Measurements from ENCODE around the gene C6orf62.
"Not testable (repeated sequence)": the region's sequence is repeated elsewhere in the genome, so short reads cannot be mapped to it uniquely, and the experiment has no call there.

C6orf62 gene

DNA sequence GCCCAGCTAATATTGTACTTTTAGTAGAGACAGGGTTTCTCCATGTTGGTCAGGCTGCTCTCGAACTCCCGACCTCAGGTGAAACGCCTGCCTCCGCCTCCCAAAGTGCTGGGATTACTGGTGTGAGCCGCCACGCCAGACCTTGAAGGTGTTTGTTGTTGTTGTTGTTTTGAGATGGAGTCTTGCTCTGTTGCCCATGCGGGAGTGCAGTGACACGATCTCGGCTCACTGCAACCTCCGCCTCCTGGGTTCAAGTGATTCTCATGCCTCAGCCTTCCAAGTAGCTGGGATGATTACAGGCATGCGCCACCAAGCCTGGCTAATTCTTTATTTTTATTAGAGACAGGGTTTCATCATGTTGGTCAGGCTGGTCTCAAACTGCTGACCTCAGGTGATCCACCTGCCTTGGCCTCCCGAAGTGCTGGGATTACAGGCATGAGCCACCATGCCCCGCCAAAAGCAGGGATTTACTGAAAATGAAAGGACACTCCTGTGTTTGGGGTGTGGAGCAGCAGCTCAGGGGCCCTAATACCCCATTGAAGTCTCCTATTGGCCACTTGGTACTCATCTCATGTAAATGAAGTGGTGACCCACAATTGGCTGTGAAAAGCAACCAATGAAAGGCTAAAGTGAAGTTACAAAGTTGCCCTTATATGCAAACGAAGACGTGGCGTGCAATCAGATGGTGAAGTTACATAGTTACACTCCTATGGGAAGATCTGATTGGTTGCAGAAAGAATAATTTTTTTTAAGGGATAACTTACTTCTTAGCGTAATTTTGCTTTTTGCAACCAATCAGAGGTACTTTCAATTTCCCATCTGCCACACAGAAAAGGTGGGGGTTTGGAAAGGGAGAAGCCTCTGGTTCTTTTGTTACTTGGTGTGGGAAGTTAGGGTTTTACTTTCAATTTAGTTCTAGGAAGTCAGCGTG lies 50.6 kb downstream of the C6orf62 start:
- DNase-seq (ENCODE audit: low read depth in 2 of 2) = not testable (repeated sequence)

DNA sequence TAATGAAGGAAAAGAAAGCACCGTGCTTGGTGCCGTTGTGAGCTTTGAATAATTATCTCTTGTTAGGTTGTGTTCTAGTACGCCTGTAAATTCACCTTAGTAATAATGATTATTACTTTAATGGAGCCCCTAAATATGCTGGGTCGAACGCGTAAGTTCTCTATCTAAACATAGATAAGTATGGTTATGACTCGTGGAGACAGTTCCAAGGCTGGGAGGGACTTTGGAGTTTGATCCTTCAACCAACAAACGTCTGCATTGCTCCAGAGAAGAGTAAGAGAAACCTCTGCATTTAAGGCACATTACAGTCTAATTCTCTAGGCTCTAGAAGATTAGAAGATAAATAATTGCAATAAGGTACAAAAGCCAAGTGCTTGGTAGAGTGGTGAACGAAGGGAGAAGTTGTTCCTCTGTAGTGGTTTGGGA lies 51.6 kb downstream of the C6orf62 start:
- no peak for DNase-seq (ENCODE audit: low read depth in 2 of 2)

DNA sequence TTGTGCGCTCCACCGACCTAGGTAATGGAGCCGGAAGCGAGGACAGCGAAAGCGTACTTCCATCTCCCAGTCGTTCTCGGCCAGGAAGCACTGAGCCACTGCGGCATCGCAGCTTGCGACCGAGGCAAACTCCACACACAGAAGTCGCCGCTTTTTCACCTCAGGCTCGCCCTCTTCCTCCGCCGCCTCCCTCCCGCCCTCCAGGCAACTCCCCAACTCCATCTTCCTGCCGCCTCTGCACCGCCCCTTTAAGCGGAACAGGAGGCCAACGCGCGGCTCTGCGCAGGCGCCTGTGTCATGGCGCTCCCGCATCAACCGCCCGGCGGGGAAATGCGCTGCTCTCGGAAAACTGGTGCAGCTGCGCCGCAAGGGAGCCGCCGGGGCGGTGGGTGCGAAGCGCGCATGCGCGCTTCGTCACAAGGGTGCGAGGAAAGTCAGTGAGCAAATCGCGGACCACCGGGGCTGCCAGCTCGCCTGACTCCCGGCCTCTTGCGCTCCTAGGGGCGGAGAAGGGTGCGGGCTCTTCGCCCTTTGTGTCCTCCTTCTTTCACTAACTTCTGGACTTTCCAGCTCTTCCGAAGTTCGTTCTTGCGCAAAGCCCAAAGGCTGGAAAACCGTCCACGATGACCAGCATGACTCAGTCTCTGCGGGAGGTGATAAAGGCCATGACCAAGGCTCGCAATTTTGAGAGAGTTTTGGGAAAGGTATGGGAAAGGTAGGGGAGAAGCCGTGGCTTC lies 52.1 kb downstream of the C6orf62 start, which contains the start of the genes ACOT13 and TDP2:
Gene ACOT13, plus strand, starts transcription at position 437 of the 737 bp plus-strand sequence. Its CDS starts 187 bp downstream, at position 624.
Gene TDP2, minus strand, starts transcription at position 259 of the 737 bp plus-strand sequence. Its CDS starts 37 bp downstream, at position 222.
- DNase-seq (ENCODE audit: low read depth in 2 of 2) = peak; percentile 88 to 90

DNA sequence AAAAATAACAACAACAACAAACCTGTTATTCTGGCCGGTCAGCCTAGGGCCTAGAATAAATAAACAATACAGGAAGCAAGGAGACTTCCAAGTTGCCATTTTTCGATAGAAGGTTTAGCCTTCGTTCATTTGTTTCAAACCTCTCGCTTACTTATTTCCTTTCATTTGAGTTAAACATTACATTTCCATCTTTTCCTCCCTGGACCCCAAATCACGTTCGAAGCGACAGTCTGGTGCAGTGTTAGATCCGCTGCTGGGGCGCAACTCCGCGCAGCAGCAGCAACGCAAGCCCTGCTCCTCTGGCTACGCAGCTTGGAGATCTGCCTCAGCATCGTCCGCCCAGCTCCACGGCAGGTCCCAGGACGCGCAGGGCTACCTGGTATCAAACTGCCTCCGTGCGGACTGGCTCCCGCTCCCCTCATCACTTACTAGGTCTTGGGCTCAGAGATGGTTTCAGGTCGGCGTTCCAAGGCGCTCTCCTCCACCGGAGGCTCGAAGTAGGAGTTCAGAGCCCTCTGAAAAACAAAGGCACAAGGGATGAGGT lies 52.8 kb downstream of the C6orf62 start:
- DNase-seq (ENCODE audit: low read depth in 2 of 2) = no peak

DNA sequence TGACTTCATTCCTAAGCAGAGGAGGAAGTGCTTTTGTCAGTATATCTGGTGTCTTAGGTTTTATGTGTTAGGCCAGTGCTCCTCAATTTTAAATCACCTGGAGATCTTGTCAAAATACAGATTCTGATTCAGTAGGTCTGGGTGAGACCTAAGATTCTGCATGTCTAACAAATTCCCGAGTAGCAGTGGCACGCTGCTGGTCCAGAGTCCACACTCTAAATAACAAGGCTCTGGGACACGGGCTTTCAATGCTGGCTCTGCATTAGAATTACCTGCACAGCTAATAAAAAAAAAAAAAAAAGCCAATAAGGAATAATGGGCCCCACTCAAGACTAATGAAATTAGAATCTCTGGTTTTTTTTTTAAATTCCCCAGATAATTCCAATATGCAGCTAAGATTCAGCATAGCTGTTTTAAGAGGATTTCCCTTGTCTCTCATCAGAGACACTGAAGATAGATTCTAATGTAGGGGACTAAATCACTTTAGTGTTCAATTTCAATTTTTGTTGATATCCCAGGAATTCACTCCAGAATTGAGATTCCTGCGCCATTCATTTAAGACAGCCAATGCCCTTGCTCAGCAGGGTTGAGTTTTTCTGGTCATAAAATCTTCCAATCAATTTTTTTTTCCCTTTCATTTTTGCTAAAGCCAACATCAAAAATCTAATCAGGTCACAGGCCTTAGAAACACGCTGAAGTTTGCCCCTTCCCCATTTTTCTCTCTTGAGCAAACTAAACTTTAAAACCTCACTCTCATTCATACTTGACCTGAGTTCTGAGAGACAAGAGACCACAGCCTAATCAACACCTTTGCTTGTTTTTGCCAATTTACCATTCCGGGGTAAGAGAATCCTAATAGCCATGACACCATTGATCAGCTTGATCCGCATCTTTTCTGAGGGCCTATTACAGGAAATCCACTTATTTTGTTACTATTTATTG lies 54.6 kb downstream of the C6orf62 start:
- no peak for DNase-seq (ENCODE audit: low read depth in 2 of 2)

DNA sequence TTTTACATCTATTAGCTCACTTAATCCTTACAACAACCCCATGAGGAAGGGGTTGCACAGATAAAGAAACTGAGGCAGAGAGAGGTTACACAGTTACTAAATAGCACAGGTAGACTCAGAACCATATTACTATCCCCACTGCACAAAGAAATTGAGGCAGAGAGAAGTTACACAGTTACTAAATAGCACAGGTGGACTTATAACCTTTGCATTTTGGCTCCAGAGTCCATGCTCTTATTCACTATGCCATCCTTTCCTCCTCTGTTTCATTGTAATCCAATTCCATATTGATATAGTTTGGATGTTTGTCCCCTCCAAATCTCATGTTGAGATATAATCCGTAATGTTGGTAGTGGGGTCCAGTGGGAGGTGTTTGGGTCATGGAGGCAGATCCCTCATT lies 55.8 kb downstream of the C6orf62 start:
- no peak for DNase-seq (ENCODE audit: low read depth in 2 of 2)

DNA sequence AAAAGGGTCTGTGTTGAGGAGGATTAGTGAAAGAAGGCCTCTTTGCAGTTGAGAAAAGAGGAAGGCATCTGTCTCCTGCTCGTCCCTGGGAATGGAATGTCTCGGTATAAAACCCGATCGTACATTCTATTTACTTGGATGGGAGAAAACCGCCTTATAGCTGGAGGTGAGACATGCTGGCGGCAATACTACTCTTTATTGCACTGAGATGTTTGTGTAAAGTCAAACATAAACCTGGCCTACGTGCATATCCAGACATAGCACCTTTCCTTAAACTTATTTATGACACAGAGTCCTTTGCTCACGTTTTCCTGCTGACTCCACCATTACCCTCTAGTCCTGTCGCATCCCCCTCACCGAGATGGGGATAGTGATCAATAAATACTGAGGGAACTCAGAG lies 56.7 kb downstream of the C6orf62 start:
- no peak for DNase-seq (ENCODE audit: low read depth in 2 of 2)

DNA sequence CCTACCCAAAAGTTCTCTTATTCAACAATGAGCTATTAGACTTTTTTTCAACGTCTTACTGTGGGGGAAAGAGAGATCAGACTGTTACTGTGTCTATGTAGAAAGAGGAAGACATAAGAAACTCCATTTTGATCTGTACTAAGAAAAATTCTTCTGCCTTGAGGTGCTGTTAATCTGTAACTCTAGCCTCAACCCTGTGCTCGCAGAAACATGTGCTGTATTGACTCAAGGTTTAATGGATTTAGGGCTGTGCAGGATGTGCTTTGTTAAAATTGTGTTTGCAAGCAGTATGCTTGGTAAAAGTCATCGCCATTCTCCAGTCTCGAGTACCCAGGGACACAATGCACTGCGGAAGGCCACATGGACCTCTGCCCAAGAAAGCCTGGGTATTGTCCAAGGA lies 57.2 kb downstream of the C6orf62 start:
- not testable (repeated sequence) for DNase-seq (ENCODE audit: low read depth in 2 of 2)

DNA sequence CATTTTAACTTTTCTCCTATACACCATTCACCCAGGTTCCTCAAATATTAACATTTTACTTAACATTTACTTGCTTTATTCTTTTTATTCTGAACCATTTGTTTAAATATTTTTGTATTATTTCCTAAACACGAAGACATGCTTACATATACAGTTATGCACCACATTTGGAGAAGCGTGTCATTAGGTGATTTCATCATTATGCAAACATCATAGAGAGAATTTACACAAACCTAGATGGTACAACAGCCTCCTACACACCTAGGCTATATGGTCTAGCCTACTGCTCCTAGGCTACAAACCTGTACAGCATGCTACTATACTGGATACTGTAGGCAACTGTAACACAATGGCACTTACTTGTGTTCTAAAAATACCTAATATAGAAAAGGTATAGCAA lies 58.8 kb downstream of the C6orf62 start:
- DNase-seq (ENCODE audit: low read depth in 2 of 2) = no peak

DNA sequence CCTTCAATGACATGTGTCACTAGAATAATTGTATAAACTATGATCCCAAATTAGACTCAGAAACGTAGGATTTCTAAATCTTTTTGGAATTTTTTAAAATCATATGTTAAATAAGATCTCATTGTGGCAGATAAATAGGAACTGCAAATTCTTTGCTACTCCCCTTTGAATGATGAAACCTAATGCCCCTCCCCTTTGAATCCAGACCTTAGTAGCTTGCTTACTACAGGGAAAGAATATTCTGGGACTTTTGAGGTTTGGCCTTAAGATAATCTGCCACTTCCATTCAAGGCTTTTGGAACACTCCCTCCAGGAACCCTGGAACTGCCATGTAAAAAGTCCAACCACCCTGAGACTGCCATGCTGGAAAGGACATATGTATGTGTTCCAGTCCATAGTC lies 59.4 kb downstream of the C6orf62 start:
- DNase-seq (ENCODE audit: low read depth in 2 of 2) = no peak

DNA sequence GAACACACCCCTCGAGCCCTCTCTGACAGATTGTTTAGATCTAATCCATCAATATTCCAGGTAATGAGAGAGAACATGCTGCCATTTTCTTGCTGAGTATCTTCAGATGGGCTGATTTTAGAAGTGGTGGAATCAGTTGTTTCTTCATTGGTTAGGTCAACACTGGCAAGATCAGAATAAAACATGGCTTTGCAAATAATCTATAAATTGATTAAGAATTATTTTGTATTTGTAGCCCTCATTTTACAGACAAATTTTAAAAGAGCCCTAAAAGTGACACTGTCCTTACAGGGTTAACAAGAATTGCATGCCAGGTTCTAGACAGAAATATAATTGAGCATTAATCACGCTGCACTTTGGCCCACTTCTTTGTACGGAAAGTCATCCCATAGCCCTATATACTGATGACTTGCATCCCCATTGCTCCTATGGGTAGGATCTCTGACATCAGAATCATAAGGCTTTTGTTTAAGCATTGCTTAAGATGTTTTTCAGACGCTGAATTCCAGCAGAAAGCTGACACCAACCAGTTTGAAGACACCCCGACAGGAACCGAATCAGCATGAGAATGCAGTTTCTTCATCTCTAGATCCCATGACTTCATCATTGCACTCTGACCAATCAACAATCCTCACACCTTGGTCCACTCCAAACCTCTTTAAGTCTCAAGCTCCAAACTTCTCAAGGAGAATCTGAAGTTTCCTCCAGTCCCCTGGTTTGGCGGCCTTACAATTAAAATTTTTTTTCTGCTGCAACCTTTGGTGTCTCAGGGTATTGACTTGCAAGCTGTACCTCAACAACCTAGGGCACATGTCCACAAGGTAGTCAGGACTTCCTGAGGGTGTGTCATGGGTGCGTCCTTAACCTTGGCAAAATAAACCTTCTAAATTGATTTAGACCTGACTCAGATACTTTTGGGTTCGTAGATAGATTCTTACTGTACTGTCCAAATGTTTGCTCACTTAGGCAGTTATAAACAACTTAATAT lies 60.1 kb downstream of the C6orf62 start:
- DNase-seq (ENCODE audit: low read depth in 2 of 2) = no peak

DNA sequence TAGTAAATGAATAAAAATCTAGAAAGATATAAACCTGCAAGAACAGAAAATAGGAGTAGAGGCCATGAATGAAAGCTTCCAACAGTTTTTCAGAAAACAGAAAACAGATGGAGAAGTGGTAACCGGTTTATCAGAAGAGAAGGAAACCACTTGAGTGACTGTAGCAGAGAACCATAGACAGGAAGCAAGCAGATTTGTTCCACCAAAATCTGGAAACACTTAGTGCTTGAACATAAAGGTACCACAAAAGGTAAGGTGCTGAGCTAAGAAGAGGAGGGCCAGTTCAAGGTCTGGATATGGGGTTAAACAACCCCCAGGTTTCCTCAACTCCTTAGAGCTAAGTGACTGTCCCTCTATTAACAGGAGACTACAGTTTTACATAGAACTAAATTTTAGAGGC lies 63.7 kb downstream of the C6orf62 start:
- DNase-seq (ENCODE audit: low read depth in 2 of 2) = no peak

Data from activated CD4-positive, alpha-beta T cell treated with anti-CD3 and anti-CD28 coated beads for 24 hours (primary cell).